Right ventricle myocardium inferior (tissue), 1 donor: Measurements from ENCODE around the gene ZNF750. TPM values are rescaled to one million over a fixed set of nuclear protein-coding genes. Genes with fewer than 3 reads are reported as not detected.
A peak's percentile ranks its signal among the peaks of the same experiment; 100 is the strongest.

Experiments used
- ATAC-seq: fragments of 200-7000 bp; cut with Tn5 transposase; one replicate; pipeline ENCODE4 v1.9.1; 2020; ENCODE audit warnings: mild to moderate bottlenecking, moderate library complexity
- DNase-seq: peaks from one replicate; pipeline ENCODE4 v3.0.0; 2021; ENCODE audit errors: missing footprints
- intact Hi-C: fragments of 100-400 bp; cut with DNase I; formaldehyde crosslinking; loops from one replicate; pipeline ENCODE4 v1.11.0; 2022
- total RNA-seq: library from RNA; stranded (reverse); fragmentation: NEBNext Ultra II Directional; extraction: Animal tissue kit (Norgen Biotek cat#: 25700); gene quantifications from one replicate; pipeline ENCODE4 v1.2.1, GENCODE V29; 2021
- donor health status: DM: no; HTN: yes; CAD: no; lungs with severe emphysema.

Gene ZNF750
- total RNA-seq, 1 donor from 2014 or later = not detected

GRCh38 chr17:82874011-82874835 is 34.4 kb upstream of the ZNF750 start:
- no peak for ATAC-seq
- peak; percentile 55 for DNase-seq
- intact Hi-C loops = no loop called here

GRCh38 chr17:82873521-82873920 is 33.7 kb upstream of the ZNF750 start:
- no peak for DNase-seq
- intact Hi-C loops = no loop called here
- ATAC-seq = no peak

DNA sequence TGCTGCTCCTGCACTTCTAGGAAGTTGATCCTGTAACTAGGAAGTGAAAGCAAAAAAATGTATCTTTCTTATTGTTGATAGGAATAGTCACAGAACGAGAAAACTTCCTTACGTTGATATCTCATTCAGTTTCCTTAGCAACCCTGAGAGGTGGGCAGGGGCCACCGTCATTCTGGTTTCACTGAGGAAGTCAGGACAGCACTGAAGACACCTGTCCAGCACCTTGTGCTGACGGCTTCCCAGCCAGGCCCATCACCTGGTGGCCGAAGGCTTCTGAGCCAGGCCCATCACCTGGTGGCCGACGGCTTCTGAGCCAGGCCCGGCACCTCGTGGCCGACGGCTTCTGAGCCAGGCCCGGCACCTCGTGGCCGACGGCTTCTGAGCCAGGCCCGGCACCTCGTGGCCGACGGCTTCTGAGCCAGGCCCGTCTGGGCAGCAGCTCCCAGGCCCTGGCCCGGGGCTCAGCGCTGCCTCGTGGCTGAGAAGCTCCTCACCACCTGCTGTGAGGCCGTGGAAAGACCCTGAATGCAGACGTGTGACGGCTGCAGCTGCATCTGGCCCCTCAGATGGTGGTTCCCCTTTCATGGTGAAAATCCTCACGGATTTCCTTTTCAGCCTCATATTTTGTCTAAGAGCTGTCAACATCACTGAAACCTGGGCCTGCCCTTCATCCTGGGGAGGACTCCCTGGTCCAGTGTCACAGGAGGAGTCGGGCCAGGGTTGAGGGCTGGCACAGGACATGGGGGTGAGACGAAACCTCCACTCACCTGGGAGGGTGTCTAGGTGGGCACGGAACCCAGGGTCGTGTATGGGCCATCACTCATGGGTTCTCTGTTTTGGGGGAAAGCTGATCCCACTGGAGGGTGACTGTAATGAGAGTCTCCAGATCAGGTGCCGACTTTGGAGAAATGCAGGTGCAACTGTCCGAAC is 33.0 kb upstream of the ZNF750 start:
- intact Hi-C loops = no loop called here
- DNase-seq (no peak), ATAC-seq (no peak)

- ATAC-seq (no peak), DNase-seq (no peak)
- intact Hi-C loops = loop anchor here (1.0 kb wide), 1 partner anchor 27 kb away; no protein-coding TSS in a partner anchor
Observed at GRCh38 chr17:82871776-82872561, 32.1 kb upstream of the ZNF750 start.

GRCh38 chr17:82871056-82871775 is 31.4 kb upstream of the ZNF750 start:
- DNase-seq = peak; percentile 68
- intact Hi-C loops = loop anchor here (1.0 kb wide), 1 partner anchor 26 kb away; no protein-coding TSS in a partner anchor
- no peak for ATAC-seq

- DNase-seq (no peak), ATAC-seq (no peak)
- intact Hi-C loops = no loop called here
Observed at GRCh38 chr17:82870541-82870940, 30.7 kb upstream of the ZNF750 start.

GRCh38 chr17:82870091-82870491 is 30.3 kb upstream of the ZNF750 start:
- DNase-seq (no peak), ATAC-seq (no peak)
- intact Hi-C loops = no loop called here

DNA sequence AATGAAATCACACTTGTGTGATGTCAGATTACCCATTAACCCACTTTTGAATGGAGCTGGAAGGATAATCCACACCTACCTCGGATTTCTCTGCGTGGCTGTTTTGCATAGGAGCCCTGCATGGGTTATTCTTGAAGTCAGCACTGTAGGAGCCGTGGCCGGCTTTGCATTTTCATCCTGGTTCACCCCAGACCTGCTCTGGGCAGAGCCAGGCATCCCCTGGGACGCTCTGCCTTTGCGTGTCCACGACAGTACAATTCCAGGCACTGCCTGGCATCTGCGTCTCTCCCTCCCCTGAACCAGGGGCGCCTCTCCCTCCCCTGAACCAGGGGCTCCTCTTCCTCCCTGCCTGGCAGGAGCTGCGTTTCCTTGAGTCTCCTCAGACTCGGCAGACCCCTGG is 29.7 kb upstream of the ZNF750 start:
- DNase-seq (no peak), ATAC-seq (no peak)
- intact Hi-C loops = no loop called here

GRCh38 chr17:82868715-82869131 is 28.9 kb upstream of the ZNF750 start:
- ATAC-seq (no peak), DNase-seq (no peak)
- intact Hi-C loops = no loop called here

DNA sequence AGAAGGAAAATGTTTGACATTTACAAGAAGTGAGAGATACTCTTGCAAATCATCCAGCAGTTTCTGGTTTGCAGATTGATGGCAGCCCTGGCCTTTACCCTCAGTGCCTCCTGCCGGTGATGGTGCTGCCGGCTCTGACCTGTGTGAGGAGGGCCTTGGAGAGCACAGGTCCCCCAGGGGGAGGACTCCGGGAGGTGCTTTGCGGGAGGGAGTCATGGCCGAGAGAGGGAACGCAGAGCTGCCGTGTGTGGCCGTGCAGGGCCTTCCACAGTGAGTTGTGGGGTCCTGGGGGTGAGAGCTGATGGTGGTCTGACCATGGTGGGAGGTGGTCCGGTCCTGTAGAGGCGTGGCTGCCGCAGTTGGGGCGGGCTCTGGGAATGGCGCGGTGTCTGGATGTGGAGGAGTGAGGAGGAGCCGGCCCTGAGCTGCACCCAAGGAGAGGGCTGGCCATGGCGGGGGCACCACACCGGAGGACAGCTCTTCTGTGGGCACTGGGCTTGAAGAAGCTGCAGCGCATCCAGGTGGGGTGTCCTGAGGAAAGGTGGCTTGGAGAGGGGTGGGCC is 28.0 kb upstream of the ZNF750 start:
- ATAC-seq (no peak), DNase-seq (no peak)
- intact Hi-C loops = no loop called here

- peak; percentile 58 for ATAC-seq
- peak; percentile 63 for DNase-seq
- intact Hi-C loops = no loop called here
Observed at GRCh38 chr17:82866590-82867191, 26.9 kb upstream of the ZNF750 start.

DNA sequence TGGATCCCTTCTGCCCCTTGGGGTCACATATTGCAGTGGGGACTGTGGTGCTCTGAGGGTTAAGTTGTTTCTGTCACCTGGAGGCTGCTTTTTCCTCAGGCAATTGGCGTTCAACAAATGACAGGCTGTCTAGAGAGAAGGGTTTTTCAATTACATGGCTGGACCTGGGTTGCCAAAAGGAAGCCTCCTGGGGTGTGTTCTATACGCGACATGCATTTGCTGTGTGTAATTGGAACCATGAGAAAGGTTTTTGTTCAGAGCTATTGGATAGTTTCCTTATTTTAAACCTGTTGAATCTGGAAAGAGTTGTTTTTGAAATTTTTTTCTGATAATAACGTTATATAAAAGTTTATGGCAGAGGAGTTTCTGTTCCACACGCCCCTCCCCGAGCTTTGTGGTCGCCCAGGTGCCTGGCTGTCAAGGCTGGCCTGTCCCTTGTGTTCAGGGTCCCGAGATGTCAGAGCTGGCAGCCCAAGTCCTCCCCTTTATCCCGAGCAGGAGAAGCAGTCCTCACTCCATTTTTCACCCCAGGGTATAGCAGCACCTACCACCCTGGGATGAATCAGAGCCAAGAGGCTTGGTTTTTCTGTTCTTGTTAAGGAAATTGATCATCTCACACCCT is 26.1 kb upstream of the ZNF750 start:
- no peak for ATAC-seq
- DNase-seq = no peak
- intact Hi-C loops = no loop called here

DNA sequence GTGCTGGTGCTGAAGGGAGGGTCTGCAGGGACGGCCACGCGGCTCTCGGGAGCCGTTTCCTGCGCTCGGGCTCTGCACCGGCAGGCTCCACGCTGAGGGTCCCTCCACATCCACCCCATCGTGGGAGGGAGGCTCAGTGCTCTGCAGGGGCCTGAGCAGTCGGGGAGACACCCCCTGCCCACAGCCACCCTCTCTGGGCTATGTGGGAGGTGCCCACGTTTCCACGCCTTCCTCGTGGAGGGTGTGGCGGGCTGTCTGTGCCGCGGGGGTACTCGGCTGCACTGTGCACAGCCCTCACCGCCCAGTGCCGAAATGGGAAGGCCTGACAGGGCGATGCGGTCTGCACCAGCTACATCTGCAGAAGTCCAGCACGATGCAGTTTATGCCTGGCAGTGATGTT is 25.5 kb upstream of the ZNF750 start:
- DNase-seq (no peak), ATAC-seq (no peak)
- intact Hi-C loops = no loop called here

DNA sequence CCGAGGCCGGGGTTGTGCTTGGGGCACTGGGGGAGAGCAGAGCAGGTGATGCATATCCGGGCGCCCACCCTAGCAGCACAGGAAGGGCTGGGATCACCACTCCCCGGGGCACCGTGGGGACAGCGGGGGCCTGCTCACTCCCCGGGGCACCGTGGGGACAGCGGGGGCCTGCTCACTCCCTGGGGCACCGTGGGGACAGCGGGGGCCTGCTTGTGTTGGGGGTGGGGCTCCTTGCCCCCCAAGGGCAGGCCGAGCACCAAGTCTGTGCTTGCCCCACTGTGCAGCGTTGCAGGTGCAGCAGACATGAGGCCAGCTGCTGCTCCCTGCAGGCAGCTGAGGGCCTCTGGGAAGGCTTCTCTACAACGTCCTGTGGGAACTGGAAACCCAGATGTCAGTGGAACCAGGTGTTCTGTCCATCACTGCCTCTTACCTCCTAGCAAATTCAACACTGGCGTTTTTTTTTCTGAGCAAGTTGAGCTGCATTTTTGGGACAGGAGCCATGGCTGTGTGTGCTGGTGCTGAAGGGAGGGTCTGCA is 25.0 kb upstream of the ZNF750 start:
- no peak for ATAC-seq

DNA sequence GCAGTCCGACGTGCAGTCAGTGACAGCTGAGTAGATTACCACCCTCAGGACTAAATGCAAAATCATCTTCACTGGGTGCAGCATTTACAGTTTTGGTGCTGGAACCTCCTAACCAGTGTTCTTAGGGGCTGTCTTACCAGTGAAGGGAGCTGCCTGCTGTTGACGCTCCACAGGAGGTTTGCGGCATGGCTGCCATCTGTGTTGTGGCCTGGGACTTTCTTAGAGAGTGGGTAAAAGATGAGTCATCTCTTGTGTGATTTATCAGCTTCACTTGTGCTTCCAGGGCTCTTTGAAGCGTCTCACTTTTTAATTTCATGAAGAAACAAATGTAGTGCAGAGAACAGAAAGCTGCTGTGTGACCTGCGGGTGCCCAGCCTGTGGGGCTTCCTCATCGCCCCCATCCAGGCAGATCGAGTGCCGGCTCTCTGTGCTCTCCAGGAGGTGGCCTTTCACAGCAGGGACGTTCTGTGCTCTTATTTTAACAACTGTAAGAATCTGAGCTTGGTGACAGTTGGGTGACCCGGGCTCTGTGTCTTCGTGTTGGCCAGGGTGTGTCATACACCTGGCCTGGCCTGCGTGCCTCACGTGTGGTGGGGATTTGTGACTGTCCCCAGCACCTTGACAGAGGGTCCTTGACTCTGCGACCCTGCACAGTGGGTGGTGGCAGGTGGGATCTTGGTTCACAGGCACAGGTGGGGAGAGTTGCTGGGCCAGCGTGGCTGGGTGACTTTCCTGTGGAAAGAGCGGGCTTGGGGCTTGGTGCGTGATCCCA is 24.3 kb upstream of the ZNF750 start:
- DNase-seq (peak; percentile 66), ATAC-seq (no peak)
- intact Hi-C loops = no loop called here

More for the DNA sequence above, 25.0 kb upstream of the ZNF750 start:
- peak; percentile 56 for DNase-seq
- intact Hi-C loops = no loop called here

GRCh38 chr17:82863383-82863940 is 23.6 kb upstream of the ZNF750 start:
- ATAC-seq (no peak), DNase-seq (no peak)
- intact Hi-C loops = no loop called here
